ENCODE results near the gene ERLIN1.

Gene ERLIN1

DNA sequence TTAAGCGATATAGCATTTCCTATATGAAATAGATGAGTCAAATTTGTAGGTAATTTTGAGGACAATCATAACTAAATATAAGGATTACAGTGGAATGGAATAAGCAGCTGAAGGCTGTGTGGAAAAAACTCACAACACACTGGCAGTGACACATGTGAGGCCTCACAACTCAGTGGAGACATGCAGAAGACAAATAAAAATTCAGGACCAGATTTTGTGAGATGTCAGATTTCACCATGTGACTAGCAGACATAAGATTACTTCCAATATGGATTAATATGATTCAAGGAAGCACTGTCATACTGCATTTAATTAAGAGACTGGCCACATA, 17.6 kb downstream of the ERLIN1 start:
- DNase-seq: no peak

DNA sequence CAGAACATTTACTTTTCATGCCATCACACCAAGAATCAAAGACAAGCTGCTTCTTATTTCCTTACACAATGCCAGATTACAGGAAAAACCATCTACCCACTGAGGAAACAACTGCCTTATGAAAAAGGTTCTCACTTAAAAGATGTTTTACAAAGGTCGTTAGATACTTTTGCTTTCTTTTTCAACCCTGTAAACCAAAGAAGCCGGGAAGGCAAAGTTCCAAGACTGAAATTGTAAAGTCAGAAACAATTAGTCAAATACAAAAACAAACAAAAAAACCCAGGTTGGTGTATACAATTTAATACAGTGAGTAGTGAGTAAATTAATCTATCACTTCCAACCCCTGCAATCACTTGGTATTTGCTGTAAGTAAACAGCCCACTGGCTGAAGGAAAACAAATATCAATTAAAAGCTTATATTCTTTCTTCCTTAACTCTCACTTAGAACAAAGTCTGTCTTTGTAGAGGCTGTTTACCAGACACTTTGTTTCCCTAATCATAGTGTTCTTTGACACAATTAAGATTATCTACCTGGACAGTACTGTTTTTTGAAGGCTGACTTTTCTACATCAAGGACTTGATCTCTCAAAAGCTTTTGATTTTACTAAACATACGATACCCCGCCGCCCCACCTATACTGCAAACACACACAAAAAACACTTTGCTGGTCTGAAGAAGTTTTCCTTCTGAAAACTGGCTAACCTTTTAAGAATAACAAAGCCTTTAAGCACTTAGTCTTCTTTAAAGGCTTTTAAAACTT, 18.1 kb downstream of the ERLIN1 start:
- DNase-seq: no peak

DNA sequence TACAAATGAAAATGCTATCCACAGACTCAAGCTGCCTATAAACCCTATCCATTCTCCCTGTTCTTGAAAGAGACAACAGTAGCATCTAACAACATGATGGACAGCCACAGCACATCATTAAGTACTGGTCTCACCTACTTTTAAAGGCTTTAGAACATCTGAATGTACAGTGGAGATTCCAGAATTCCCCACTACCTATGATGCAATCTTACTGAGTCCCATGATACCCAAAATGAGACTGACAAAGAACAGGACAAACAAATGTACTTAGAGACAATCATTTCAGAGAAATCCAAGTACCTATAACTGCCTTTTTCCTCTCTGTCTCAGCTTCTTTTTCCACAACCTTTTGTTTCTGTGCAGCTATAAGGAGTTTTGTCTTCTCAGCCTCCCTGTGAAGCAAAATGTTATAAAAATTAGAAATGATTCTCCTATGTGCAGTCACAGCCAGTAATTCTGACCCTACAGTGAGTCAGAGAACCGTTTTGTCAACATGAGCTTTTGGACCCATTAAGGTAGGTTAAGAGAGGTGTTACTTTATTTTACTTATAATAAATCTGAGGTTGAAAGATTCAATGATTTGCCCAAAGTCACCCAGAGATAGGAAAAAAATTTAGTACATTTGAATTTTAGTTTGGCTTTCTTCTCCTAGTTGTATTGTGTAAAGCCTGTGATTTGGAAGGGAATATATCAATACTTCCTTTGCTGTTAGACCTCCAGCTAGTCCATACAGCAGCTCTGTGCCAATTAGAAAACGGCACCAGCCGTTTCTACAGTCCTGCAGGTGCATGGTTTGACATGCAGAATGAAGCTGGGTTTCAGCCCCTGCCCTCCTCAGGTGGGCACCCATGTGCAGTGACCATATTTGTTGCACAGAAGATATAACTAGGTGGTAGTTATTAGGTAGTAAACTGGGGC, 21.9 kb downstream of the ERLIN1 start:
- no peak for DNase-seq

DNA sequence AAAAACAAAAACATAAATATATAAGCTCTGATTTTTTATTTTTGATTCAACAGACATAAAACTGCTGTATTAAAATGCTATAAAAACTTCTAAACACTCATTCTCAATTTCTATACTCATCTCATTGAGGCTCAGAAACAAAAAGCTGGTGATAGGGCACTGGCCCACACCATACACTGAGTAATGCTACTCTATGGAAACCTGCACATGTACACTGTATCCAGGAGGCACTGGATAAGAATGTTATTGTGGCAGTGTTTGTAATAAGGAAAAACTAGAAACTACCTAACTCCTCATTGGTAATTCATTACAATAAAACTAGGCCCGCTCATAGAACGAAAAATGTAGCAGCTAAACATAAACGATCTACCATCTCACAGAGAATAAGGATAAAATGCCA, 23.1 kb downstream of the ERLIN1 start:
- DNase-seq: no peak

DNA sequence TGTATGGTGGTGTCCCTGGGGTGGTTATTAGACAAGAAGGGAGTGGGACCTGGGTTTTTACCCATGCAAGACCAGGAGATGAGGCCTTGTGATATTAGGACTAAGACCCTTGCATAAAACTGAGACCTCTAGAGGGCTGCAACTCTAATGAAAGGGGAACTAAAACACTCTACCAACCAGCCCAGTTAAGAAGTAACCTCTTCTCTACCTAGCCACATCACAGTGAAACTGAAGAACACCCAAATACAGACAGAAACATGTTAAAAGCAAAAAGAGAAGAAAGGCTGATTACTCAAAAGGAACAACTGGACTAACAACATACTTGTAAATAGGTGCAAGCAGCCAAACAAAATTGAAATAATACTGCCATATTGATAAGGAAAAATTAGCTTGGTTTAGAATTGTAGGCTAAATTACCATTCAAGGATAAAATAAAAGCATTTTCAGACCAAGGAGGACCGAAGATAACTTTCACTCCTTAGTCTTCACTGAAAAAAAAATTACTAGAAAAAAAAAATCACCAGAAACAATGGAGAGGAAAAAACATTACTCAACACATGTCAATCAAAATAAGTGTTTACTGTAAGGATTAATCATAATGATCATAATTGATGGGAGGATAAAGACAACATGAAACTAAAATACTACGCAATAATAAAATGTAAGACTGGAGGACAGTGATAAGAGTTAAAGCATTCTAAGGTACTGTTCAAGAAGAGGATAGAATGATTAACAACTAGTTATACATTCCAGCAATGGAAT, 27.6 kb downstream of the ERLIN1 start:
- DNase-seq: no peak

DNA sequence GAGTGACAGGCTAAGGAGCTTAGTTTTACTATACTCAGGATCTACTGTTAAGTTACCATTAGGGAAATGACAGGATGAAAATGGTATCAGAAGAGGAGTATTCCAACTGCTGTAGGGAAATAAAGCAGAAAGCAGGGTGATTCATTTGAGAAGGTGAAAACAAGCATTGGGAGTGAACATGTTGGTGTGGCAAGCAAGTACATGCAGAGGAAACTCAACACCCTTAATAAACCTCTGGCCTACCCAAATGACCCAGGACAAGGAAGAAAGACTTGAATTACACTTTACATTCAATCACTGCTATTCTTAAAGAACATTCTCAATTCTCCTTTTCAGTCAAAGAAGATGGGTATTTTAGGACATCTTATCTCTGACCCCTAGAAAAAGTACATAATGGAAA, 28.7 kb downstream of the ERLIN1 start:
- DNase-seq: no peak

DNA sequence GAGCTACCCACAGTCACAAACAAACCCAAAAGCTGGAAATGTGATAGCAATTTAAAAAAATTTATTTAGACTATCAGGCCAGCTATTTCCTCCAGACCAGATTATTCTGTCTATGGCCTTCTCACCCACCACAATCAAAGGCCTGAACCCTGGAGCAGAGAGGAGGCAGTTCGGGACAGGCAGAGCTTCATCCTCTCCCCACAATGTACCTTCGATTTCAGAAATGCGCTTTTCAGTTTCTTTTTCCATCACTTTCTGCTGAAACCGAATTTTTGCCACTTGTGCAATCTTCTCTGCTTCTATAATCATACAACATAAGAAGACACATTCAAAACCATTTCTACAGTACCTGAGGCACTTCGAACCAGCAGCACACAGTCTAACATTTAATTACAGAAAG, 29.9 kb downstream of the ERLIN1 start:
- DNase-seq: no peak

DNA sequence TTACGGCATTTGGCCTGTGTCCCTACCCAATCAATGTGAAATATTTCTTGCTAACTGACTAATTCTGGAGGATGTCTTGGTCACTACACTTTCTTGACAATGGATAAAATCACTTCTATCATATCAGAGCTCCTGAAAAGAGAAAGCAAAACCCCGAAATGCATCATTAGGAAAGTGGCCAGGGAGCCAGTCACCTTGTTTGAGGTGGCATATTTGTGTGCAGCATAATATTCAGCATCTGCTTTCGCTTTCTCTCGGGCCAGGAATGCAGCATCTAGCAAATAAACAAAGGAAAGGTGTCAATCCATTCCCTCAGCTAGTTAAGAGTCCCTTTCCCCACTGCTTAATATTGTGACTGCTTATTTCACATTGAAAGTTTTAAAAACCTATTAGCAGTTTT, 31.2 kb downstream of the ERLIN1 start:
- DNase-seq: no peak

DNA sequence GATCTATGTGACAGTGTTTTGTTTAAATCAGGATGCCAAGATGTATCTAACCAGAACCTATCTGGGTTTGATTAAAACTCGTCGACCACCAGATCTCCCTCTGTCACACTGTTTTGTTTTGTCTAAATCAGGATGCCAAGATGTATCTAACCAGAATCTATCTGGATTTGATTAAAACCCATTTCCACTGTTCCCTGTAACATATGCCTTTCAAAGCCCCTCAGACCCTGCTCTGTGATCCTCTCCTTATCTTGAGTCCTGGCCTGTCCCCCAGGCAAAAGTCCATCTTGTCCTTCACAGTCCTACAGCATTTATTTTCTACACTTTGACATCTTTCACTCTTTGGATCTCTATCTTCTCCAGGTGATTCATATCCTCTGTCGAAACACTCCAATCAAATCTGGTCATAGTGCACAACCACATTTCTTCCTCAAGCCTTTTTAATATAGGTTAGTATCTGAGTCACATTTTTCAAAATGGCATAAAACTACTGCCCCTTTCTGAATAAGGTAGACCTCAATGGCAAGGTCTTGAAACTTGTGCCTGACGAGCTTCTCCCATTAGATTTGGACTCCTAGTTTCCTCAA, 32.5 kb downstream of the ERLIN1 start:
- DNase-seq: no peak

DNA sequence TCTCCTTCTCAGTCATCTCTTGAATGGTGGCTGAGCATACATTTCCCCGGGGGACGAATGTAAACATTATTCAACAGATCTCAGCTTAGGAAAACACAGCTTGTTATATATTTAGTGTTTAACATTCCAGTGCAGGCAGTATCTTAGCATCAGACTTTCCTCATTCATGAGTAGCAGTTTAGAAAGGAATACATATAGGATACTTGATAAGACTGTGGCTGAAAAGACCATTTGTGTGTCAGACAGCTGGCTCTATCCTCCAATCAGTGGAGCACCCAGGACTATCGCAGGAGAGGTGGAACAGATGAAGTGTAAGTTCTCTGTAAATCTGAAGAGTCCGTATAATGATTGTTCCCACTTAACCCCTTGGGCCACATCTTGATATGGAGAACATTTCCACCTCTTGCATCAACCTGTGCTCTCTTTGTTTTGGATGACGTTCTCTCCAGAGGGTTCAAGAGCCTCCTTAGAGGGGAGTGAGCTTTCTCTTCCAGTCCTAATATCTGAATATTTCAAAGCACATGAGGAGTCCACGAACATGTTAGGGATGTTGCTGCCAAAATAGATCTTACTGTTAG, 34.0 kb downstream of the ERLIN1 start:
- DNase-seq: no peak

DNA sequence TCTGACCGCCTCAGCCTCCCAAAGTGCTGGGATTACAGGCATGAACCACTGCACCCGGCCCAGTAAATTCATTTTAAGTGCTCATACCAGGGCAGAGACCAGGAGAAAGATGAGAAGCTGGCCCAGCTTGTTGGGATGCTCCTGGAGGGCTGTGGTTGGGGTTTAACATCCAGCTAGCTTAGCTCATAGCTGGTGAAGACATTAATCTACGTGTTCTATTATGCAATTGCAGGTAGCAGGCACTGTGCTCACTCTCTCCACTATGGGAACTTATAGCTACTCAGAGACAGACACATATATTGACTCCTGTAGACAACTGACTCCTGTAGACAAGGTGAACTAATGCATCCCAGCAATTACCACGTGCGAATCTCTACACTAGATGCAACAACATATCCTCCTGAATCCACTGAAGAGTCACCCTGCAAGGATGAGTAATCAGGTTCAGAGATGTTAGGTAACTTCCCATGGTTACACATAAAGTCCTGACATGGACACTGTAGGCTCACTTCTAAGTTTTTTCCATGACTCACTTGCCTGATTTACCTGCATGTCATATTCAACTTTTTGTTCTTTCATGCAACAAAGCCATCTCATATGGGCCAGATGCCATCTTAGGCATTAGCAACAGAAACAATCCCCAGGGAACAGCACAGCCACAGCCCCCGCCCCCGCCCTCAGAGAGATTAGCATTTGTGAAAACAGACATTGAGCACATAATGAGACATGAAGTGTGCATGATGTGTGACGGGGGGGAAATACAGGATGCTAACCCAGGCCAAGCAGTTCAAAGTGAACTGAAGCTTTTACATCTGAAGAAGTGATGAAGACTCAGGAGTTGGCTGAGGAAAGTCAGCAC, 37.2 kb downstream of the ERLIN1 start:
- DNase-seq: no peak

DNA sequence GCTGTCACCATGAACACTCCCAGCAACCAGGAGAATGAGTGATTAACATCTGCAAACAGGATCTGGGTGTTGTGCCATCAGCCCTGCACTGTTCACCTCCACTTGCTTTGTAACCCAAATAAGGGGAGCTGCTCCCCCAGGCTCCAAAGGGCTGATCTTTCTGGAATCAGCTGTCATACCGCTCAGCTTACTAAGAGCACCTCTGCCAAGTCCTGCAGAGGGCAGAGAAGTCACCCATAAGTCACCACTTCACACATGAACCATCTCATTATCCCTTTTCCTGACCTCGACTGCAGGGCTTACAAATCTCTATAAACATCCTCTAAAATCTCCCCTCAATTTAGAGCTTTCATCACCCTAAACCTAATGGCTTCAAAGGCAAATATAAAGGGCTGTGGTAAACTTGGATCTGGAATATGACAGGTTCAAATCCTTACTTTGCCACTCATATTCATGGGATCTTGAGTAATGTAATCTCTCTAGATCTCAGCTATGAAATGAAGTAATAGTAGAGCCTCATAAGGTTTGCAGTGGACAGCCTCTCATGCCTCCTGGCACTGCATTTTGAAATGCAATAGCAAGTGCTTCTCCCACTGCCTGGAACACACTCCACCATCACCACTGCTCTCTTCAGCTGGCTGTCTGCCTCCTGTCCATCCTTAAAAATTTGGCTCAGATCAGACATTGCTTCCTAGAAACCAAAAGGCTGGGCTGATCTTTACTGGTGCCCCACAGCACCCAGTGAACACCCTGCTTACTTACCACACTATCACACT, 38.8 kb downstream of the ERLIN1 start:
- no peak for DNase-seq

DNA sequence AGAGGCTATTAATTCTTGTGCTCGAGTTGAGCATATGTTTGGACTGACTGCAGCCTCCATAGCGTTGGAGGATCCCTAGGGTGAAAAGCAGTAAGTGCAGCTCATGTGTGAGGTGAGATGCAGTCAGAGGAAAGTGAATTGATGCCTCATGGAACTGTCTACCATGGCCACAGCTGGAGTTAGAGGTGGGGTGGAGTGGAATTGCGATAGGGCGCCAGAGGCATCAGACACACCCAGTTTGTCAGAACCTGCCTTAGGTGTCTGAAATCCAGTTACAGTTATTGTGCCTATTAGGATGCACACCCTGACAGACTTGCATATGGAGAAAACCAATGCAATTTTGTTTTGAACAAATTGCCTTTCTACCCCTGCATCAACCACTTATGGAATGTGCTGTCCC, 39.4 kb downstream of the ERLIN1 start:
- DNase-seq: no peak

DNA sequence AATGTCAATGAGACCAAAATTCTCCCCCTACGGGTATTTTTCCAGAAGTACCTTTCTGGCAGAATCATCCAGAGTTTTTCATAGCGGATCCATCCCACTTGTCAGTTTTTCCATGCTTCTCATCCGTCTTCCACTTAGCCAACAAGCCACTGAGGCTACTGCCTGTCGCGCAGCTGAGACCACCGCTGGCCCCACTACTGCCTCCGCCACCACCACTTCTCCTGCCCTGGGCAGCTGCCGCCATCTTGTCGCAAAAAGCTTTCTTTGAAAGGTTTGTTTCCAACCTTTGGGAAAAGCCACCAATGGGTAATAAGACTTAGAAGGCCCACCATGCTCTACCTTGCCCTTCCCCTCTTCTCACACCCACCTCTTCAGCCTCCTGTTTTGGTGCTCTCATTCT, 42.1 kb downstream of the ERLIN1 start:
- DNase-seq: no peak

DNA sequence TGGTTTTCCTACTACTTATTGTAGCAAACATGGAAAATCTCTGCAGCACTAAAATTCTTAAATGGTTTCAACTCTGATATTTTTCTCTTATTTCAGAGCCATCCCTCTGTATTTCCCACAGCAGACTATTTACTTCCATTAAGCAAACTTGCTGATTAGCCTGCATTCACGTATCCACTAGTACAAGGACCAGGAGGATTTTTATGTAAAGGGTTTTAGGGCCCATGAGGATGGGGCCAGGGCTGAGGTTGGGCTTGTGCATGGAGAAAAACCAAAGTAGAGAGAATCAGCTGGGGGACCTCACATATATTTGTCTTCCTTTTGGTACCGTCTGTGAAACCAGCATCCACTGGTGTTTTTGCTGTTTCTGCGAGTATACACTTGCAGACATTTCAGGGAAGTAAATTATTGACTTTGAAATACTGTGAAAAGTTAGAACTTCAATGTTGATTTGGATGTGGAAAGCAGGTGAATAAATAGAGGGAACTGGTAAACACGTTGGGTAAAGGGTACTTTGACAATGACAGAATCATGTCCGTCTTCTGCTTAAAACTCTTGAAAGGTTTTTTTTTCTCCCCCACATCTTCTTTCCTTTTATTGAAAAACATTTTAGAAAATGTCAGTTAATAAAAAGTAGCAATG, 44.3 kb downstream of the ERLIN1 start:
- DNase-seq: no peak

DNA sequence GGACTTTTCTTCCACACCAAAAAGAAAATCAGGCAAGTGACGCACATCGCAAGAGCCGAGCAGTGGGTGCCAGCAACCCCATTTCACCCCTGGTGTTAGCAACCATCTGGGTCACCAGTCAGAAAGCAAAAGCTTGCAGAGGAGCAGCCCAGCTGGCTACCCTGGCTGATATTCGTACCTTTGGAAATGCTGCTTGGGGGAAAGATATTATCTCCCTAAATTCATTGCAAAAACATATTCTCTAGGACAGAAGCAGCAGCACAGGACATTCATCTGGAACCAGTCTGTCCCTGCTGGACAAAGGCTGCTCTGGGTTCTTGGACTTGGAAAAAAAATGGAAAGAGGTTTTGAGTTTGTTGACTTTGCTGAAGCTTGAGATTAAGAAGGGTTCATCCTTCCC, 45.8 kb downstream of the ERLIN1 start:
- no peak for DNase-seq

DNA sequence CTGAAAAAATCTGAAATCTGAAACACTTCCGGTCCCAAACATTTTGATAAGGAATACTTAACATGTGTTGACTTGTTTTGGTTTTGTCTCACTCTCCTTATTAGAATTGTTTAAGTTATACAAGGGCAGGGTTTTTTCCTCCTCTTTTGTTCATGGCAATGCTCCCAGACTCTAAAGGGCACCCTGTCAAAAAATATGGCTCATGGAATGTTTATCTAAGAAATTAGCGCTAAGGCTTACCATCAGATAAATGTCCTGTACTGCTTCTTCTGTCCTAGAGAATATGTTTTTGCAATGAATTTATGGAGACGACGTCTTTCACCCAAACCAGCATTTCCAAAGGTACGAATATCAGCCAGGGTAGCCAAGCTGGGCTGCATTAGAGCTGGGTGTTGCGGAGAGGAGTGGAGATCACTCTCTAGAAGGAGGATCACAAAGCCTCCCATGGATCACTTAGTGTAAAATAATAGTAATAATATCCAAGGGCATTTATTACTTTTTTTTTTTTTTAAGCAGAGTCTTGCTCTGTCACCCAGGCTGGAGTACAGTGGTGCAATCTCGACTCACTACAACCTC, 46.8 kb downstream of the ERLIN1 start:
- DNase-seq: no peak

DNA sequence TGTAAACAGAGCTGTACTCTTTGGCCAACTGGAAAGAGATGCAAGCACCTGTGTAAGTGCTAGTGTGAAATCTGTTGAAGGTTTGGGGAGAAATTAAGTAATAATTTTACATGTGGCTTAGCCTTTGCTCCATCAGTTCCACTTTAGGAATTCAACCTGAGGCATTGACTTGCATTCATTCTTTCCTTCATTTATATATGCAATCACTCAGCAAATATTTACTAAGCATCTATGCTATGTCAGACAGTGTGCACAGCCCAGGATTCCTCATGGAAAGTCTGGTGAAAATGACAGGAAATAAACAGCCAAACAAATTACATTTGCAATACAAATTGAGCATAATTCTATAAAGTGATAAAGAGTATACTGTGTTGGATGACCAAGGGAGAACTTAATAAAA, 50.3 kb downstream of the ERLIN1 start:
- DNase-seq: no peak

DNA sequence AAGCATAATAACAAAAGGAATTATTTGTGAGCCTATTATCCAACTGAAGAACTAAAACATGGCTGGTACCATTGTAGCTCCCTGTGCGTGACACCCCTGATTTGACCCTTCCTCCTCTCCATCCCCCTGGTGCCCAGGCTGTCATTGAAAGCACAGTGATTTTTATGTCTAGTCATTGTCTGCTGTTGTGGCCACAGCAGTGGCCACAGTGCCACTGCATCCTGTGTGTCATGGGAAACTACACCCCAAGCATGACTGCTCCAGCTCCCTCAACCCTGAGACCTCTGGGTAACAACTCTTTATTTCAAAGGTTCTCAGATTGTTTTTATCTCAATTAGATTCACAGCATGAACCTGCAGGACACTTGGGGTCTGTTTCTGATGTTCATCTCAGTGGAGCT, 52.0 kb downstream of the ERLIN1 start:
- no peak for DNase-seq

DNA sequence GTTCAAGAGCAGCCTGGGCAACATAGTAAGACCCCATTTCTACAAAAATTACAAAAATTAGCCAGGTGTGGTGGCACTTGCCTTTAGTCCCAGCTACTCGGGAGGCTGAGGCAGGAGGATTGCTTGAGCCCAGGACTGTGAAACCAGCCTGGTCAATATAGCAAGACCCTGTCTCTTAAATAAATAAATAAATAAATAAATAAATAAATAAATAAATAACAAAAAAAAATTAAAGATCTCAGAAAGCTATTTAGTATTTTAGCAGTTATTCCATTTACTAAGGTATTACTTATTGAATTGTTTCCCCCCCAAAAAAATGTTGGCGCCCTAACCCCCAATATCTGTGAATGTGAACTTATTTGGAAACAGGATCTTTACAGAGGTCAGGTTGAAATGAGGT, 53.4 kb downstream of the ERLIN1 start:
- DNase-seq: no peak
